T-helper 1 cell treated with Interleukin-12 subunit alpha and Interleukin-12 subunit beta and Interleukin-4 antibody, amounts not matched to agents 30 μg/mL and 1 μg/mL, for 36 hours (primary cell): ENCODE measurements around the gene SLC39A11.

Source experiments
- H3K27ac Mint-ChIP-seq: one replicate; pipeline ENCODE4 v1.8.0; 2021; ENCODE audit warnings: mild to moderate bottlenecking, mixed read lengths
- H3K27me3 Mint-ChIP-seq: one replicate; pipeline ENCODE4 v1.8.0; 2021; ENCODE audit warnings: low read depth, mixed read lengths
- H3K36me3 Mint-ChIP-seq: one replicate; pipeline ENCODE4 v1.8.0; 2021; ENCODE audit warnings: low read depth, mixed read lengths
- H3K4me1 Mint-ChIP-seq: one replicate; pipeline ENCODE4 v1.8.0; 2021; ENCODE audit warnings: low read depth, mixed read lengths
- H3K4me3 Mint-ChIP-seq: one replicate; pipeline ENCODE4 v1.8.0; 2021; ENCODE audit warnings: mild to moderate bottlenecking, moderate library complexity, mixed read lengths
- H3K9me3 Mint-ChIP-seq: one replicate; pipeline ENCODE4 v1.8.0; 2021; ENCODE audit warnings: mixed read lengths

The SLC39A11 gene

GRCh38 chr17:72984926-72985325 is 107.6 kb downstream of the SLC39A11 start:
- no peaks in the 10 kb centered on the region for H3K36me3 Mint-ChIP-seq
- no peaks in the 10 kb centered on the region for H3K4me1 Mint-ChIP-seq
- H3K27me3 Mint-ChIP-seq = no peaks in the 10 kb centered on the region
- H3K4me3 Mint-ChIP-seq = no peak overlapping the region
- H3K27ac Mint-ChIP-seq = no peak overlapping the region
- H3K9me3 Mint-ChIP-seq = no peaks in the 10 kb centered on the region

- peaks cover 1% of the 10 kb centered on the region for H3K36me3 Mint-ChIP-seq
- H3K4me1 Mint-ChIP-seq = no peaks in the 10 kb centered on the region
- H3K27ac Mint-ChIP-seq = no peak overlapping the region
- H3K4me3 Mint-ChIP-seq = no peak overlapping the region
- H3K9me3 Mint-ChIP-seq = no peaks in the 10 kb centered on the region
- no peaks in the 10 kb centered on the region for H3K27me3 Mint-ChIP-seq
Measured at GRCh38 chr17:72984145-72984925, 108.2 kb downstream of the SLC39A11 start.

- peaks cover 3% of the 10 kb centered on the region for H3K36me3 Mint-ChIP-seq
Measured at GRCh38 chr17:72982680-72983079, 109.8 kb downstream of the SLC39A11 start.

GRCh38 chr17:72978593-72979218 is 113.8 kb downstream of the SLC39A11 start:
- H3K27me3 Mint-ChIP-seq = no peaks in the 10 kb centered on the region
- H3K4me1 Mint-ChIP-seq = no peaks in the 10 kb centered on the region
- no peak overlapping the region for H3K27ac Mint-ChIP-seq
- H3K4me3 Mint-ChIP-seq = no peak overlapping the region
- peaks cover 3% of the 10 kb centered on the region for H3K36me3 Mint-ChIP-seq
- no peaks in the 10 kb centered on the region for H3K9me3 Mint-ChIP-seq

More at GRCh38 chr17:72982680-72983079, 109.8 kb downstream of the SLC39A11 start:
- no peaks in the 10 kb centered on the region for H3K27me3 Mint-ChIP-seq
- no peak overlapping the region for H3K4me3 Mint-ChIP-seq
- H3K27ac Mint-ChIP-seq = no peak overlapping the region
- no peaks in the 10 kb centered on the region for H3K4me1 Mint-ChIP-seq
- no peaks in the 10 kb centered on the region for H3K9me3 Mint-ChIP-seq

GRCh38 chr17:72977771-72978417 is 114.6 kb downstream of the SLC39A11 start:
- Mint-ChIP-seq H3K4me1 (no peaks in the 10 kb centered on the region), H3K36me3 (peaks cover 3% of the 10 kb centered on the region), H3K27ac (no peak overlapping the region), H3K27me3 (no peaks in the 10 kb centered on the region), H3K9me3 (no peaks in the 10 kb centered on the region), H3K4me3 (no peak overlapping the region)

- no peak overlapping the region for H3K4me3 Mint-ChIP-seq
- H3K27ac Mint-ChIP-seq = no peak overlapping the region
- H3K36me3 Mint-ChIP-seq = peaks cover 3% of the 10 kb centered on the region
Measured at GRCh38 chr17:72976971-72977770, 115.3 kb downstream of the SLC39A11 start.

GRCh38 chr17:72975509-72975908 is 117.0 kb downstream of the SLC39A11 start:
- no peaks in the 10 kb centered on the region for H3K9me3 Mint-ChIP-seq
- H3K4me1 Mint-ChIP-seq = no peaks in the 10 kb centered on the region
- H3K4me3 Mint-ChIP-seq = no peak overlapping the region
- H3K36me3 Mint-ChIP-seq = peaks cover 3% of the 10 kb centered on the region
- no peaks in the 10 kb centered on the region for H3K27me3 Mint-ChIP-seq
- no peak overlapping the region for H3K27ac Mint-ChIP-seq

More at GRCh38 chr17:72976971-72977770, 115.3 kb downstream of the SLC39A11 start:
- no peaks in the 10 kb centered on the region for H3K4me1 Mint-ChIP-seq
- H3K27me3 Mint-ChIP-seq = no peaks in the 10 kb centered on the region
- H3K9me3 Mint-ChIP-seq = no peaks in the 10 kb centered on the region

GRCh38 chr17:72974605-72975232 is 117.8 kb downstream of the SLC39A11 start:
- H3K27ac Mint-ChIP-seq = no peak overlapping the region

GRCh38 chr17:72972263-72972951 is 120.1 kb downstream of the SLC39A11 start:
- H3K9me3 Mint-ChIP-seq = no peaks in the 10 kb centered on the region
- H3K4me3 Mint-ChIP-seq = no peak overlapping the region
- H3K27ac Mint-ChIP-seq = no peak overlapping the region
- no peaks in the 10 kb centered on the region for H3K4me1 Mint-ChIP-seq
- no peaks in the 10 kb centered on the region for H3K27me3 Mint-ChIP-seq
- no peaks in the 10 kb centered on the region for H3K36me3 Mint-ChIP-seq

More at GRCh38 chr17:72974605-72975232, 117.8 kb downstream of the SLC39A11 start:
- Mint-ChIP-seq H3K9me3 (no peaks in the 10 kb centered on the region), H3K4me3 (no peak overlapping the region), H3K27me3 (no peaks in the 10 kb centered on the region), H3K36me3 (peaks cover 2% of the 10 kb centered on the region), H3K4me1 (no peaks in the 10 kb centered on the region)

- no peaks in the 10 kb centered on the region for H3K27me3 Mint-ChIP-seq
- H3K4me1 Mint-ChIP-seq = no peaks in the 10 kb centered on the region
- H3K4me3 Mint-ChIP-seq = no peak overlapping the region
- H3K27ac Mint-ChIP-seq = no peak overlapping the region
- H3K36me3 Mint-ChIP-seq = no peaks in the 10 kb centered on the region
- H3K9me3 Mint-ChIP-seq = no peaks in the 10 kb centered on the region
Measured at GRCh38 chr17:72971226-72971880, 121.1 kb downstream of the SLC39A11 start.

GRCh38 chr17:72970797-72971196 is 121.7 kb downstream of the SLC39A11 start:
- Mint-ChIP-seq H3K4me3 (no peak overlapping the region), H3K9me3 (no peaks in the 10 kb centered on the region), H3K4me1 (no peaks in the 10 kb centered on the region), H3K27ac (no peak overlapping the region), H3K27me3 (no peaks in the 10 kb centered on the region), H3K36me3 (no peaks in the 10 kb centered on the region)

GRCh38 chr17:72970246-72970645 is 122.2 kb downstream of the SLC39A11 start:
- Mint-ChIP-seq H3K9me3 (no peaks in the 10 kb centered on the region), H3K36me3 (no peaks in the 10 kb centered on the region), H3K4me3 (no peak overlapping the region), H3K27me3 (no peaks in the 10 kb centered on the region), H3K4me1 (no peaks in the 10 kb centered on the region), H3K27ac (no peak overlapping the region)

GRCh38 chr17:72969293-72969906 is 123.1 kb downstream of the SLC39A11 start:
- Mint-ChIP-seq H3K4me3 (no peak overlapping the region), H3K27ac (no peak overlapping the region), H3K4me1 (no peaks in the 10 kb centered on the region), H3K9me3 (no peaks in the 10 kb centered on the region), H3K27me3 (no peaks in the 10 kb centered on the region), H3K36me3 (no peaks in the 10 kb centered on the region)
